ENCODE measurements around the gene MZF1.
A peak's percentile ranks its signal among the peaks of the same experiment; 100 is the strongest.
"Not testable (repeated sequence)": the region's sequence is repeated elsewhere in the genome, so short reads cannot be mapped to it uniquely, and the experiment has no call there.

The MZF1 gene

DNA sequence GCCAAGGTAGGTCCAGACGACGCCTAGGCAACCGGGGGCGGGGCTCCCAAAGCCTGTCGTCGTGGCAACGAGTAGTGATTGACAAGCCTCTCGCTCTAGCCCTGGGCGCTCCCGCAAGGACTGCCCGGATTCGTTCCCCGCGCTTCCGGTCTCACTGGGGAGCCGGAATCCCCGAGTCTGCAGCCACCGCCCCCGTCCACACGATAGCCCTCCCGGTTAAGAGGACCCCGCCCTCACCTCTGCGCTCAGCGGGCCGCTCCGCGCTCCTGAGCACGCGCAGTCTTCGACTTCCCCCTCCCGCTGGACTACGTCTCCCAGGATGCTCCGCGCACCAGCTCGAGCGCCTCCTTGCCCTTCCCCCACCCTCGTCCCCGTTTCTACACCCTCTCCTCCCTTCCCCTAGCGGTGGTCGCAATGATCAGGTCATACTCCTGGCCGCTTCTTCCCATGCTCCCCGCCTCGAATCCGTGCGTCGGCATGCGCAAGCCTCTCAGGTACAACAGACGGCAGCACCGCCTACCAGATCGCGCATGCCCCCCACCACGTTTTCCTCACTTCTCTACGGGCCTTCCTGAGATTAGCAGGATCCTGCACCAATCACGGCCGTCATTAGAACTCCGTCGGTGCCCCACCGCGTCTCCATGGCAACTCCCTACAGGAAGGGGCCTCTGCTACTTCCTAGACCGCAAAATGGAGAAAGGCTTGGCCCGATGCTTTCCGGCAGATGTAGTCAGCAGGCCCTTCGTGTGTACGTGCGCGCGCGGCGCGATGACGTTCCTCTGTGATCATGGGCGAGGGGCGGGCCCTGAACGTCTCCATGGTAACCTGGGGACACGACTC is at the start of gene MZF1:
TSS of gene MZF1 (minus strand) at position 518 of the 840 bp plus-strand sequence. CDS start 1,946 bp downstream, outside the sequence.
- DNase-seq, result peak; percentile 98

DNA sequence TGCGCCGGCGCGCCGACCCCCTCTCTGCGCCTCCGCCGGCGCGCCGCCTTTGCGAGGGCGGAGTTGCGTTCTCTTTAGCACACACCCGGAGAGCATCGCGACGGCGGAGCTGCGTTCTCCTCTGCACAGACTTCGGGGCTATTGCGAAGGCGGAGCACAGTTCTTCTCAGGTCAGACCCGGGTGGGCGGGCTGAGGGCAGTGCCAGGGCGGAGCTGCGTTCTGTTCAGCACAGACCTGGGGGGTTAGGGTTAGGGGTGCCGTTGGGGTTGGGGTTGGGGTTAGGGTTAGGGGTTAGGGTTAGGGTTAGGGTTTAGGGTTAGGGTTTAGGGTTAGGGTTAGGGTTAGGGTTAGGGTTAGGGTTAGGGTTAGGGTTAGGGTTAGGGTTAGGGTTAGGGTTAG is 34.1 kb upstream of the MZF1 start:
- peak; percentile 16 for DNase-seq

DNA sequence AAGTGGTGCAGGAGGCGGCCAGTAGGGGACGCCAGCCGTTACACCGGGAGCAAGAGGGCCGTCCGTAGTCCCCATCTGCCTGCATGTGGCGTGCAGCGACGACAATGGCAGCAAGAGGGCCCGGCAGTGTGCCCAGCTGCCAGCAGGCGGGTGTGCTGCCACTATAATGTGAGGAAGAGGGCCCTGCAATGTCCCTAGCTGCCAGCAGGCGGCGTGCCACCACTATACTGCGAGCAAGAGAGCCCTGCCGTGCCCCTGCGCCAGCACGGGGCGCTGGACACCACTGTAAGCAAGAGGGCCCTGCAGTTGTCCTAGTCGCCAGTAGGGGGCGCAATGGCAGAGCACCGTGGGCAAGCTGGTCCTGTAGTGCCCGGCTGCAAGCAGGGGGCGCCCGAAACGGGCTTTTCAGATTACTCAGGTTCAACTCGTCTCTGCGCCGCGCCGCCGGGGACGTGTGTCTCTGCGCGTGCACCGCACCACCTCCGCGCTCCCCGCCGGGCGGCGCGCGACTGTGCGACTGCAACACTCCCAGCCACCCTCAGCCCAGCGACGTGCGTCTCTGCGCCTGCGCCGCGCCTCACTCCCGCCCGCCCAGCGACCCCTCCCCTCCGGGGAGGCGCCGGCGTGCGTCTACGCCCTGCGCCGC is 33.2 kb upstream of the MZF1 start:
- DNase-seq, result peak; percentile 20

DNA sequence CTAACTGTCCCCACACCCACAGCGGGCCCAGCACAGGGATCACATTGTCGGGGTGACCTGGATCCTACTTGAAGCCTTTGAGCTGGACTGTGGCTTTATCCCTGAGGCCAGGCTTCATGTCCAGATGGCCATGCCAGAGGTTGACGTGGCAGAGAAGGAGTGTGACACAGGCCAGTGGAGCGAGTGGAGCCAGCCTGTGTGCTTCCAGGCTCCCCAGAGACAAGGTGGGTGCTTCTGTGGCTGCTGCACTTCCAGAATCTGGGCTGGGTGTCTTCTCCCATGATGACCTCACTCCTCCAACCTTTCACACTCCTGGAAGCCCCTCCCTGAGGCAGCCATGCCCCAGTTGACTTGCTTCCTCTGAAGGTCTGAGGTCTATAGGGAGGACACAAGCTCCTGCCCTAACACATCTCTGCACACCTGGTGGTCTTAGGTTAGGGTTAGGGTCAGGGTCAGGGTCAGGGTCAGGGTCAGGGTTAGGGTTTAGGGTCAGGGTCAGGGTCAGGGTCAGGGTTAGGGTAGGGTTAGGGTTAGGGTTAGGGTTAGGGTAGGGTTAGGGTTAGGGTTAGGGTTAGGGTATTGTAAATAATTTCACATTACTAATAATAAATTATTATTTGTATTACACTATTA is 13.1 kb upstream of the MZF1 start:
- peak; percentile 27 for DNase-seq

DNA sequence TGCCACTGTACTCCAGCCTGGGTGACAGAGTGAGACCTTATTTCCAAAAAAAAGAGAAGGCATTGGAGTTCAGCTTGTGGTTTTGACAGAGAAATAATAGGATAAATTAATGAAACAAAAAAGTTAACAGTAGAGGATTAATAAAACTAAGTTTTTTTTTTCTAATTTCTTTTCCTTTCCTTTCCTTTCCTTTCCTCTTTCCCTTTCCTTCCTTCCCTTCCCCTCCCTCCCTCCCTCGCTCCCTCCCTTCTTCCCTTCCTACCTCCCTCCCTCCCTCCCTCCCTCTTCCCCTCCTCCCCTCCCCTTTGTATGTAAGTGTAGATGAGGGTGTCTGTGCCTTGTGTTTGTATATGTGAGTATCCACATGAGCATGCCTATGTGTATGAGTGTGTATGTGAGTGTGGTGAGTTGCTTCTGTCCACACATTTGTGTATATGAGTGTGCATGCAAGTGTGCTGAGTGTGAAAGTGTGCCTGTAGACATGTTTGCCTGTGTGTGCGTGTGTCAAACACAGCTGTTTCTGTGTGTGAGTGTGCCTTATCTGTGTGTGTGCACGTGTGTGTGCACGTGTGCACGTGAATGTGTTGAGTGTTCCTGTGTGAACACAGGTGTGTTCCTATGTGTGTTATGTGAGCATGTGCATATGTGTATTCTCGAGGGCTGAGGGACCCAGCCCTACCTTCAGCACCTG is 12.5 kb upstream of the MZF1 start:
- DNase-seq, result no peak

DNA sequence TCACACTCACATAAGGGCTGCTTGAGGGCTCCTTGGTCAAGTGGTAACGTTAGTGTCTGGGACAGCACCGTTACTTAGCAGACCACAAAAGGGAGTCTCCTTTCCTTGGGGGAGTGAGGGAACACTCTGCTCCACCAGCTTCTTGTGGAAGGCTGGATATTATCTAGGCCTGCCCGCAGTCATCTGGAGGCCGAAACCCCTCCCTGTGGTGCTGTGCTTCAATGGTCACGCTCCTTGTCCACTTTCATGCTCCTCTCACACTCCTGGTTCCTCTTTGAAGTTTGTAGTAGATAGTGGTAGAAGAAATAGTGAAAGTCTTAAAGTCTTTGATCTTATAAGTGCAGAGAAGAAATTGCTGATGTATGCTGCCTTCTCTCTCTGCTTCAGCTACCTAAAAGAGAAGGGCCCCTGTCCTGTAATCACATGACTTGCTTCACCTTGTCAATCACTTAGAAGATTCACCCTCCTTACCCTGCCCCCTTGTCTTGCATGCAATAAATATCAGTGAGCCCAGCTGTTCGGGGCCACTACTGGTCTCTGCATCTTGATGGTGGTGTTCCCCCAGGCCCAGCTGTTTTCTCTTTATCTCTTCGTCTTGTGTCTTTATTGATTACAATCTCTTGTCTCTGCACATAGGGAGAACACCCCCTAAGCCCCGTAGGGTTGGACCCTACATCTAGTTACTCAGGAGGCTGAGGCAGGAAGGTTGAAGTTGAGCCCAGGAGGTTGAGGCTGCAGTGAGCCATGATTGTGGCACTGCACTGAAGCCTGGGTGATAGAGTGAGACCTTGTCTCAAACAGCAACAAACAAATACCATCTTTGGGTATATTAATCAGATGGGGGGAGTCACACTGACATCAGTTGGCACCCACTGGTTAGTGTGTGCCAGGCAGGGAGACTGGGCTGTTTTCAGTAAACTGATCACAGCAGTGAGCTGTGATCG is 11.6 kb upstream of the MZF1 start:
- DNase-seq, result peak; percentile 17

DNA sequence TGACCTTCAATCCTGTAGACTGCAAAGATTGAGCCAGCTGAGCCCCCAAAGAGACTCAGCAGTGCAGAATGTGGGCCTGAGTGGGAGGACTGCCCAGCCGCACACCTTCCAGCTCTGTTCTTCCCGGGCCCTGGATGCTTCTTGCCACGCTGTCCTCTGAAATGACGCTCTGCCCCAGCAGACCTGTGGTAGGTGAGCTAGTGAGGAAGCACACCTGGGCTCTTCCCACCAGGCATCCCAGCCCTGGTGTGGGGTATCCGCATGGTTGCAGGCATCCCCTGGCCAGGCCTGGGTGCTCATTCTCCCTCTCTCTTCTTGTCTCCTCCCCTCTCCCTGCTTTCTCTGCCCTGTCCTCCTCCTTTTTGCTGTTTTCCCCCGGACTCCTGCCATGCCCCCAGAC is 9.8 kb upstream of the MZF1 start:
- no peak for DNase-seq

DNA sequence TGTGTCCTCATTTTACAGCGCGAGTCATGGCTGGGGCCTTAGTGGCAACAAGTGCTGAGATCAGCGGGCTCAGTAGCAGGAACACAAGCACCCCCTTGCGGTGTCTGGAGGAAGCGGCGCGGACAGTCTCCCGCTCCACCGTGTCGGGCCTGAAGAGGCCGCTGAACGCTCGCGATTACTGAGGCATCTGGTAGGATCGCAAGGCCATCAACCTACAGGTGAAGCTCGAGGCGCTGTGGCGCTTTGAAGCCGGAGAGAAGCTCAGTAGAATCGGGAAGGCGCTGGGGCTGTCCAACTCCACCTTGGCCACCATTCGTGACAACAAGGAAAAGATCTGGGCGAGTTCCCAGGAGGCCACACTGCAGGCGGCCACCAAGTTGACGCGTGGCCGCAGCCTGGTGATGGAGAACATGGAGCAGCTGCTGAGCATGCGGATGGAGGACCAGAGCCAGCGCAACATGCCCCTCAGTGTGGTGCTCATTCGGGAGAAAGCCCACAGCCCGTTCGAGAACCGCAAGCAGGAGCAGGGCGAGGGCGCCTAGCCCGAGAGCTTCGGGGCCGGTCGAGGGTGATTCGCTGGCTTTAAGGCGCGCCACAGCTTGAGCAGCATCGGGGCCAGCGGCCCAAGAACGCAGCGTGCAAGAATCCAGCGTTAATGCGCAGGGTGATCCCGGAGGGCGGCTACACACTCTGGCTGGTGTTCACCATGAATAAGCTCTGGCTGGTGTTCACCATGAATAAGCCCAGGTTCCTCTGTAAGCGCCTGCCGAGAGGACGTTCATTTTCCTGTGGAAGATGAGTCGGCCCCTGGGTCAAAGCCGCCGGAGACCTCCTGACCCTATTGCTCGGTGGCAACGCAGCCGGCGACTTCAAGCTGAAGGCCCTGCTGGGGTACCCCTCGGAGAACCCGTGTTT is 8.3 kb upstream of the MZF1 start:
- DNase-seq, result peak; percentile 92

DNA sequence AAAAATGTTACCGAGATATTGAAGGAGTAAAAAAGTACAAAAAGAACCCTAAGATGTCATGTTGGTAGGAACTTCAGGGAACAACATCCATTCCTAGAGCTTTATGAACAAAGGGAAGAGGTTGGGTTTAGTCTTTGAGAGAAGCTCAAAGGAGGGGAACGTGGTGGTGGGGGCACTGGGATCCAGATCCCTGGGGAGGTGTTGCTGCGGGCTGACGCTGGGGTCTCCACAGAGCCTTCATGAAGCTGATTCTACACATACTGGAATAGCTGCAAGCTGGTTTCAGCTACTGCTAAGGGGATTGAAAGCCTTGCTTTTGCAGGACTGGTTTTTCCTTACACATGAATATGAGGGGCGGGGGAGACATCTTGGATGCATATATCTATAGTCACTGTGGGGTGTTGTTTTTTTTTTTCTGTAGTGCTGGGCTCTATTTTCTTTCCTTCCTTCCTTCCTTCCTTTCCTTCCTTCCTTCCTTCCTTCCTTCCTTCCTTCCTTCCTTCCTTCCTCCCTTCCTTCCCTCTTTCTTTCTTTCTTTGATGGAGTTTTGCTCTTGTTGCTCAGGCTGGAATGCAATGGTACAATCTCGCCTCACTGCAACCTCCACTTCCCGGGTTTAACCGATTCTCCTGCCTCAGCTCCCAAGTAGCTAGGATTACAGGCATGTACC is 6.5 kb upstream of the MZF1 start:
- DNase-seq, result peak; percentile 19

DNA sequence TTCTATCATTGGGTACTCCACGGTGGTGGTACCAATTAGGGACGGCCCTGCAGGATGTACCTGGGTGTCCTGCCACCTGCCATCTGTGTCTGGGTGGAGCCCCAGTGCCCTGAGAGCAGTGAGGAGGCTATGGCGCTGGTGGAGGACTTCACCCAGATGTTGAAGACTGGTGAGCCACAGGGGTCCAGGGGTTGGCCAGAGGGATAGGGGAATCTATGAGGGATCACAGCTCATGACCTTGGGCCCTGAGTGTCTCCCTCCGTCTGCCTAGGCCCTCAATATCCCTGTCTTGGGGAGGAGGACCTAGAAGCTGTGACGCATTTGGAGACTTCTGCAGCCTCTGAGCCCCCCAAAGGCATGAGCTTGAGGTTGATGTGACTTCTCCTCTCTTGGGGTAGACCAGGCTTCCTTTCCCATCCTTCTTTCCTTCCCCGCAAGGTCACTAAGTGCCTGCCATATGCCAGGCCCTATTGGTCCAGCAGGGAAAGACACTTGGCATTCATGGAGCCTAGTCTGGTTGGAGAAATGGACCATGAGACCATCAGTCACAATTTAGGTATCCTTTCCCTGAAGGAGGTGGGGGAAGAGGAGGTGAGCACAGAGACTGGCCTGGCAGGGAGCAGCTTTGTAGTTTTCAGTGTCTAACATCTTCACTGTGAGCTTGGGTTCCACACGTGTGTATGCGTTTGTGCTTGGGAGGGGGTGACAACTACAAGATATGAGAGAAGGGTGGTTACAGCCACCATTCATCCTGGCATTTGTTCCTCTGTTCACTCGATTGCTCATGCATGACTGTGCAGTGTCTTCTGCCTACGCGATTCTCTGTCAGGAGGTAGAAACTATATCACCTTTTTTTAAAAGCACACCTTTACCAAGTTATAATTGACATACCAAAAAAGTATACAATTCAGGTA is 5.1 kb upstream of the MZF1 start:
- peak; percentile 25 for DNase-seq

DNA sequence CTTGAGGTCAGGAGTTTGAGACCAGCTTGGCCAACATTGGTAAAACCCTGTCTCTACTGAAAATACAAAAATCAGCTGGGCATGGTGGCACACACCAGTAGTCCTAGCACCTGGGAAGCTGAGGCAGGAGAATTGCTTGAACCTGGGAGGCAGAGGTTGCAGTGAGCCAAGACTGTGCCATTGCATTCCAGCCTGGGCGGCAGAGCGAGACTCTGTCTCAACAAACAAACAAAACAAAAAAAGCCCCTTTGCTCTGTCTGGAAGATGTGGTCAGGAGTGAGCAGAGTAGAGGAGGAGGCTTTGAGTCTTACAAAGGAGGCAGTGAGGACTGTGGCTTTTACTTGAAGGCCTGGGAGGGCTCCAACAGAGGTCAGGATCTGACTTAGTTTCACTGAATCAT is 4.4 kb upstream of the MZF1 start:
- DNase-seq, result not testable (repeated sequence)

DNA sequence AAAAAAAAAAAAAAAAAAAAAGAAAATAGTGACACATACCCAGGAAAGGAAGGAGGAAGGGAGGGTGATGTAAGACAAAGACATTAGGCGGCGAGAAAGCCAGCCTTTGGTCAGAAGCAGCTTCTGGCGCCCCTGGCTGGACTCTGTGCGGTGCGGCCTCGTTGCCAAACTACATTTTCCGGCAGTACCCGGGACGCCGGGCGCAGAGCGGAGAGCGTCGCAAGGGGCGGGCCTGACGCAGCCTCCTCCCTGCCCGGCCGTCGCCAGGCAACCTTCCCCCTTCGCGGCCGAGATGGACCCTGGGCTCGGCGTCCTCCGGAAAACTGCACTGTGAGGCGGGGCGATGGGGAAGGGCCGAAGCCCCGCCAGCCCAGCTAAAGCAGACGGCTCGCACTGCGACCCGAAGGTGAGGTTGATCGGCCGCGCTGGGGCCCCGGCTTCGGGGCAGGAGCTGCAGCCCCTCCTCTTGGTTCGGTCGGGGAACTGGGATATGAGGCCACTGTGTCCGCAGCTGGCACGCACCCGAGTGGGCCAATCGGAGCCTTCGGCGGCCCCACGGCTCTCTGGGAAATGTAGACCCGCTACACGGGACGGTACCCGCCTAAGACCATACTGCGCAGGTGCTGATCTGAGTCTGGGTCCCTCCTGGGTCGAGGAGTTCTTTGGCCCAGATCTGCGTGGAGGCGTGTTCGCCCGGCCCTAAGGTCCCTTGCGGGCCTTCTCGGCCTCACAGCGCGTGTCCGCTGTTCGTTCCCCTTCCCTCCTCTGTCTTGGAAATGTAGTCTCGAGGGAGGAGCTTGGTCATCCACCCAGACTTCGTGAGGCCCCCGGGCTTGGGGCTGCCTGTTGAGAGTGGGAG is 2.3 kb upstream of the MZF1 start:
- DNase-seq, result peak; percentile 82

DNA sequence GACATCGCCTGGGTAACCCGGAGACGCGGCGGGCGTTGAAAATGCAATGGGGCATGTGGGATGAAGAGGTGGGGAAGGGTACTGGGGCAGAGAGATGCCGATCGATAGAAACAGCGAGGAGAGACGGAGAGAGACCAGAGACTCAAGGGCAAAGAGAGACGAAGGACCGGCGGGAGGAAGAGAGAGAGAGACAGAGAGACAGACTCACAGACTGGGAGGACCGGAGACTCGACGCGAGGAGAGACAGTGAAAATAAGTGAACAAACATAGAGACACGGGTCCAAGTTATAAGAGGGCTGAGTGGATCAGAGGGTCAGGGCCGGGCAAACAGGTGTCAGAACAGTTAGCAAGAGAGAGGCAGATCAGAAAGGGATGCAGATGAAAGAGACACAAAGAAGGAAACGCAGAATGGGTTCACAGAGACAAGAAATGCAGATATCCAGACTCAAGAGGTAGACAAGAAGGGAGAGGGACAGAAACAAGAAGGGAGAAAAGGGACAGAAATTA is 576 bp upstream of the MZF1 start:
- no peak for DNase-seq

DNA sequence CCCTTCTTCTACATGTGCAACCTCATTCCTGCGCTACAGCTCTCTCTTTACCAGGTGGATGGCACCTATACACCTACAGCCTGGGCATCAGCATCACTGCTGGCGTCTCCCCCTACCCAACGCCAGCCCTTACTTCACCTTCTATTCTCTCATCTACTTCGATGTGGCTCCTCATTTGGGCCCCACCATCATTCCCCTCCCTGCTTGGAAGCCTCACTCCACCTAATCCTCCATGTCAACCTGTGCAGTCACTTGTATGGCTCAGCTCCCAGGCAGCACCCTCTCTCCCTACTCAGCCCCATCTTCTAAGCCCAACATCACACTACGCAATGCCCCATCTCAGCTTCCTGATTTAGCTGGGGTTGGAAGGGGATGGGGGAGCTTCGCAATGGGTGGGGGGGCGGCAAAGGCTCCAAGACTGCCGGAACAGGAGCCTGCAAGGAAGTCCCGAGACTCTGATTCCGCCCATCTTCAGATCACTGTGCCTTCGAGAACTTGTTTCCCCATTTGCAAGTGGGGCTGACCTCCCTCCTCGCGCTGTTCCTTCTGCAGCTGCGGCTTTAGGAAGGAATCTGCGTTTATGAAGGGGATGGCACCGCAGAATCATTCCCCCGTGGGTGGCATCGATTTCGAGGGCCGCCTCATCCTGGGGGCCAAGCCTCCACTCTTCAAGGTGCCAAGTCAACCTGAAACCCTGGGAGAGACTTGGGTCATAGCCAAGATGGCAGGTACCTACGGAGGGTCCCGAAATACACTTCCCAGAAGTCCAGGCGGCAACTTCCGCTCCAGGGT is 913 bp downstream of the MZF1 start:
- DNase-seq, result peak; percentile 21

DNA sequence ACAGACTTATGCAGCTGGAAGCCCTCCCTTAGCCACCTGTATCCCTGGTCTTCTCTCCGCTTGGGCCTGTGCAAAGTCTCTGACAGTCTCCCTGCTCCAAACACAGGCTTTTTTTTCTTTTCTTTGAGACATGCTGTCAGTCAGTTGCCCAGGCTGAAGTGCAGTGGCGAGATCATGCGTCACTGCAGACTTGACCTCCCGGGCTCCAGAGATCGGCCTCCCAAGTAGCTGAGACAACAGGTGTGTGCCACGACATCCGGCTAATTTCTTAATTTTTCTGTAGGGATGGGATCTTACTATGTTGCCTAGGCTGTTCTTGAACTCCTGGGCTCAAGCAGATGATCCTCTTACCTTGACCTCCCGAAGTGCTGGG is 1.6 kb downstream of the MZF1 start:
- DNase-seq, result peak; percentile 21

DNA sequence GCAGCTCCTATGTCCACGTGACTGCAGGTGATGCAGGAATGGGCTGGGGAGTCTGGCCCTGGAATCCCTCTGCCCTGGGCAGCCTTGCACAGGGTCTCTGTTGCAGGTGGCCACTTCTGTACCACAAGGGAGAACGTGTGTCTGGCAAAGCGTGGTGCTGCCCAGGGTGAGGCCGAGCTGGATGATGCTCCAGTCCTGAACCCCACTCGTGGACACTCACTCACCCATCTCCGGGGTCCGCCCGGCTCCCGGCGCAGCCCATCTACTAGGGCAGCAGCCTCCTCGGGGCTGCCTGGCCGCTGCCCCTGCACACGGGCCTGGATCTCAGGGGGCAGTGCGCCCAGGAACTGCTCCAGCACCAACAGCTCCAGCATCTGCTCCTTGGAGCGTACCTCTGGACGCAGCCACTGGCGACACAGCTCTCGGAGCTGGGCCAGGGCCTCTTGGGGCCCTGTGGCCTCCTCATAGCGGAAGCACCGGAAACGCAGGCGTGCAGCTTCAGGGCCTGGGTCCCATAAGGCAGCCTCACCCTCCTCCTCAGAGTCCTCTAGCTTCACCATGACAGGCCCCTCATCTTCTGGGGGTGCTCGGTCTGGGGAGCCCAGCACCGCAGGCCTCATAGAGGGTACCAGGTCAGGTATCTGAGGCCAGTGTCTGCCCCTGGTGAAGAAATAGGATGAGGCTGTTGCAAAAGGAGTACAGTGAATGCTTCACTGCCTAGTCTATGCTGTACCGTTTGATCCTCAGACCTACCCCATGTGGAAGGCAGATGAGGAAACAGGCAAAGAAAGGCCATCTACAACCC is 2.2 kb downstream of the MZF1 start:
- DNase-seq, result peak; percentile 29
